DOHH2 (cell line): ENCODE measurements around the gene KRTAP4-7.

Experiments used
- H3F3A ChIP-seq: fragments of 200-600 bp; sonication (generic), shearing (Covaris generic); 2 replicates; pipeline ENCODE4 v1.6.0; 2016; ENCODE audit warnings: antibody characterized with exemption, mild to moderate bottlenecking; ENCODE audit not compliant: control insufficient read depth, insufficient read depth
- H3K27ac ChIP-seq: fragments of 200-600 bp; sonication (generic); 2 replicates; pipeline ENCODE4 v1.5.1; 2014; ENCODE audit warnings: low read depth, mild to moderate bottlenecking, low read length, moderate library complexity
- H3K27me3 ChIP-seq: fragments of 200-600 bp; sonication (generic); 2 replicates; pipeline ENCODE4 v1.6.1; 2014; ENCODE audit warnings: mild to moderate bottlenecking, low read length, mixed read lengths; ENCODE audit not compliant: control insufficient read depth
- H3K36me3 ChIP-seq: fragments of 200-600 bp; sonication (generic); 2 replicates; pipeline ENCODE4 v1.6.1; 2014; ENCODE audit warnings: mild to moderate bottlenecking, low read length, moderate library complexity, mixed read lengths; ENCODE audit not compliant: control insufficient read depth
- H3K4me1 ChIP-seq: fragments of 200-600 bp; sonication (generic); 2 replicates; pipeline ENCODE4 v1.6.1; 2014; ENCODE audit warnings: mild to moderate bottlenecking, low read length, mixed read lengths; ENCODE audit not compliant: control insufficient read depth
- H3K4me2 ChIP-seq: fragments of 200-600 bp; sonication (generic); 2 replicates; pipeline ENCODE4 v1.6.0; 2014; ENCODE audit warnings: mild to moderate bottlenecking, low read length, moderate library complexity
- H3K4me3 ChIP-seq: fragments of 200-600 bp; sonication (generic); 2 replicates; pipeline ENCODE4 v1.5.1; 2014; ENCODE audit warnings: mild to moderate bottlenecking, low read length, mixed read lengths
- H3K79me2 ChIP-seq: fragments of 200-600 bp; sonication (generic); 2 replicates; pipeline ENCODE4 v1.6.1; 2014; ENCODE audit warnings: mild to moderate bottlenecking, low read length, mixed read lengths; ENCODE audit not compliant: control insufficient read depth
- H3K9me2 ChIP-seq: fragments of 200-600 bp; sonication (generic); replicated peaks from 2 replicates; pipeline ENCODE4 v1.6.1; 2014; ENCODE audit warnings: mild to moderate bottlenecking, low read length, mixed read lengths; ENCODE audit not compliant: control insufficient read depth
- H3K9me3 ChIP-seq: fragments of 200-600 bp; sonication (generic); 2 replicates; pipeline ENCODE4 v1.6.1; 2014; ENCODE audit warnings: antibody characterized with exemption, low read length, mixed read lengths; ENCODE audit not compliant: control insufficient read depth, insufficient read depth
- H4K20me1 ChIP-seq: fragments of 200-600 bp; sonication (generic); 2 replicates; pipeline ENCODE4 v1.6.0; 2014; ENCODE audit warnings: low read depth, mild to moderate bottlenecking, antibody characterized with exemption, low read length, moderate library complexity; ENCODE audit not compliant: control insufficient read depth, insufficient read depth
- CTCF ChIP-seq: fragments of 200-600 bp; sonication (generic); IDR thresholded peaks from one replicate; pipeline ENCODE4 v1.5.1; 2014; ENCODE audit warnings: antibody characterized with exemption, mild to moderate bottlenecking, low read depth, low read length; ENCODE audit not compliant: poor library complexity, severe bottlenecking
- EZH2phosphoT487 ChIP-seq: fragments of 200-600 bp; sonication (generic); IDR thresholded peaks from 2 replicates; pipeline ENCODE4 v1.6.1; 2017; ENCODE audit warnings: borderline replicate concordance, mild to moderate bottlenecking, antibody characterized with exemption, low read length, moderate library complexity, mixed read lengths

The KRTAP4-7 gene

GRCh38 chr17:41071606-41072360, 12.2 kb upstream of the KRTAP4-7 start:
- Histone ChIP-seq H3K4me3 (no peak overlapping the region), H3F3A (no peaks in the 10 kb centered on the region), H4K20me1 (no peaks in the 10 kb centered on the region), H3K27me3 (peaks cover 5% of the 10 kb centered on the region; the same call in 1 of the 2 replicates), H3K4me2 (no peak overlapping the region), H3K9me3 (no peaks in the 10 kb centered on the region), H3K27ac (no peak overlapping the region), H3K36me3 (no peaks in the 10 kb centered on the region), H3K4me1 (no peaks in the 10 kb centered on the region), H3K79me2 (no peaks in the 10 kb centered on the region), H3K9me2 (no peaks in the 10 kb centered on the region)
- TF ChIP-seq CTCF (no peak), EZH2phosphoT487 (no peak)

GRCh38 chr17:41073676-41074075, 10.3 kb upstream of the KRTAP4-7 start:
- Histone ChIP-seq H3K27ac (no peak overlapping the region), H3K4me3 (no peak overlapping the region), H4K20me1 (no peaks in the 10 kb centered on the region), H3K27me3 (peaks cover 5% of the 10 kb centered on the region; the same call in 1 of the 2 replicates), H3K4me1 (no peaks in the 10 kb centered on the region), H3K36me3 (no peaks in the 10 kb centered on the region), H3K9me3 (no peaks in the 10 kb centered on the region), H3K4me2 (no peak overlapping the region), H3F3A (no peaks in the 10 kb centered on the region), H3K9me2 (no peaks in the 10 kb centered on the region), H3K79me2 (no peaks in the 10 kb centered on the region)
- TF ChIP-seq EZH2phosphoT487: no peak
- TF ChIP-seq CTCF: no peak

GRCh38 chr17:41076788-41077187, 7.2 kb upstream of the KRTAP4-7 start:
- no peak overlapping the region for H3K4me3 ChIP-seq
- no peaks in the 10 kb centered on the region for H3K9me2 ChIP-seq
- no peaks in the 10 kb centered on the region for H3K4me1 ChIP-seq
- TF ChIP-seq EZH2phosphoT487 (no peak), CTCF (no peak)
- H3K4me2 ChIP-seq: no peak overlapping the region
- H3K27ac ChIP-seq: no peak overlapping the region
- H4K20me1 ChIP-seq: no peaks in the 10 kb centered on the region
- peaks cover 5% of the 10 kb centered on the region; the same call in 1 of the 2 replicates for H3K27me3 ChIP-seq
- no peaks in the 10 kb centered on the region for H3K36me3 ChIP-seq
- H3K79me2 ChIP-seq: no peaks in the 10 kb centered on the region
- no peaks in the 10 kb centered on the region for H3K9me3 ChIP-seq
- no peaks in the 10 kb centered on the region for H3F3A ChIP-seq
